ENCODE data around the gene ZFP82.
A peak's percentile ranks its signal among the peaks of the same experiment; 100 is the strongest.

The ZFP82 gene

GRCh38 chr19:36418287-36419001 lies at the start of gene ZFP82:
Gene ZFP82, minus strand, starts transcription at chr19:36418644. Its CDS starts 8,855 bp downstream, at chr19:36409789.
- ATAC-seq: peak; percentile 95 to 96

- no peak for ATAC-seq
Observed at GRCh38 chr19:36460046-36460445, 41.6 kb upstream of the ZFP82 start.

GRCh38 chr19:36456831-36457230 lies 38.4 kb upstream of the ZFP82 start:
- ATAC-seq: no peak

GRCh38 chr19:36449059-36449670 lies 30.7 kb upstream of the ZFP82 start:
- ATAC-seq: no peak

GRCh38 chr19:36441339-36441738 lies 22.9 kb upstream of the ZFP82 start:
- ATAC-seq: no peak

- no peak for ATAC-seq
Observed at GRCh38 chr19:36436531-36436930, 18.1 kb upstream of the ZFP82 start.

- ATAC-seq: no peak
Observed at GRCh38 chr19:36423925-36424324, 5.5 kb upstream of the ZFP82 start.

- no peak for ATAC-seq
Observed at GRCh38 chr19:36421749-36422481, 3.5 kb upstream of the ZFP82 start.

GRCh38 chr19:36420961-36421748 lies 2.7 kb upstream of the ZFP82 start:
- ATAC-seq: no peak

- ATAC-seq: no peak
Observed at GRCh38 chr19:36417752-36418286, 625 bp downstream of the ZFP82 start.

- no peak for ATAC-seq
Observed at GRCh38 chr19:36409841-36410240, 8.6 kb downstream of the ZFP82 start.

- no peak for ATAC-seq
Observed at GRCh38 chr19:36408101-36408500, 10.3 kb downstream of the ZFP82 start.

GRCh38 chr19:36404498-36404897 lies 13.9 kb downstream of the ZFP82 start:
- ATAC-seq: no peak

- ATAC-seq: no peak
Observed at GRCh38 chr19:36401475-36401874, 17.0 kb downstream of the ZFP82 start.

- no peak for ATAC-seq
Observed at GRCh38 chr19:36398571-36398970, 19.9 kb downstream of the ZFP82 start.

- no peak for ATAC-seq
Observed at GRCh38 chr19:36392916-36393673, 25.3 kb downstream of the ZFP82 start.

- ATAC-seq: no peak
Observed at GRCh38 chr19:36379510-36379819, 39.0 kb downstream of the ZFP82 start.

GRCh38 chr19:36378625-36379509 lies 39.6 kb downstream of the ZFP82 start, which contains the start of gene ZFP14:
Gene ZFP14, minus strand, starts transcription at chr19:36379201. Its CDS starts 11,309 bp downstream, at chr19:36367892.
- peak; percentile 100 for ATAC-seq

GRCh38 chr19:36377541-36378178 lies 40.8 kb downstream of the ZFP82 start:
- ATAC-seq: no peak

- no peak for ATAC-seq
Observed at GRCh38 chr19:36373638-36374156, 44.7 kb downstream of the ZFP82 start.
